WTC11 (cell line): ENCODE results near the gene CENPU.

Source experiments
- CTCF ChIP-seq: fragments of 200-600 bp; IDR thresholded peaks from 2 replicates; pipeline ENCODE4 v1.8.0; 2022; ENCODE audit warnings: antibody characterized with exemption
- FOXK1 ChIP-seq: sonication (generic); formaldehyde crosslinking; IDR thresholded peaks from 2 replicates; pipeline ENCODE4 v1.8.0; 2022; ENCODE audit warnings: mild to moderate bottlenecking, moderate library complexity, missing genetic modification reagents
- JUN ChIP-seq: sonication (generic); formaldehyde crosslinking; IDR thresholded peaks from 2 replicates; pipeline ENCODE4 v1.8.0; 2023; ENCODE audit warnings: mild to moderate bottlenecking, missing genetic modification reagents
- NFE2L1 ChIP-seq: sonication (generic); formaldehyde crosslinking; IDR thresholded peaks from 2 replicates; pipeline ENCODE4 v1.8.1; 2023; ENCODE audit warnings: missing genetic modification reagents
- NFYB ChIP-seq: sonication (generic); formaldehyde crosslinking; conservative IDR thresholded peaks from 2 replicates; pipeline ENCODE4 v1.8.0; 2022; ENCODE audit warnings: low read depth, missing genetic modification reagents
- NR2C2 ChIP-seq: sonication (generic); formaldehyde crosslinking; IDR thresholded peaks from 2 replicates; pipeline ENCODE4 v1.8.0; 2022; ENCODE audit warnings: mild to moderate bottlenecking, missing genetic modification reagents
- PRDM15 ChIP-seq: sonication (generic); formaldehyde crosslinking; IDR thresholded peaks from 2 replicates; pipeline ENCODE4 v1.8.0; 2022; ENCODE audit warnings: missing genetic modification reagents
- SP1 ChIP-seq: sonication (generic); formaldehyde crosslinking; conservative IDR thresholded peaks from 2 replicates; pipeline ENCODE4 v1.8.1; 2022; ENCODE audit warnings: missing genetic modification reagents
- TCF7 ChIP-seq: sonication (generic); formaldehyde crosslinking; IDR thresholded peaks from 2 replicates; pipeline ENCODE4 v1.8.0; 2022; ENCODE audit warnings: mild to moderate bottlenecking, low read depth, missing genetic modification reagents, moderate library complexity
- USF1 ChIP-seq: sonication (generic); formaldehyde crosslinking; IDR thresholded peaks from 2 replicates; pipeline ENCODE4 v1.8.0; 2022; ENCODE audit warnings: mild to moderate bottlenecking, missing genetic modification reagents
- USF2 ChIP-seq: sonication (generic); formaldehyde crosslinking; IDR thresholded peaks from 2 replicates; pipeline ENCODE4 v1.8.1; 2023; ENCODE audit warnings: mild to moderate bottlenecking, missing genetic modification reagents, moderate library complexity
- ZNF121 ChIP-seq: sonication (generic); formaldehyde crosslinking; IDR thresholded peaks from 2 replicates; pipeline ENCODE4 v1.8.0; 2023; ENCODE audit warnings: missing genetic modification reagents

- TF ChIP-seq CTCF (no peak), TCF7 (CRISPR knock-in tag) (no peak), ZNF121 (no peak), PRDM15 (CRISPR knock-in tag) (no peak), USF2 (peak; percentile 45; the same call in 1 of the 2 replicates), NFYB (CRISPR knock-in tag) (no peak), JUN (CRISPR knock-in tag) (no peak), NFE2L1 (no peak), FOXK1 (CRISPR knock-in tag) (no peak), NR2C2 (no peak), USF1 (CRISPR knock-in tag) (no peak), SP1 (no peak)
Measured at GRCh38 chr4:184645904-184646610, 87.8 kb downstream of the CENPU start.
